ENCODE measurements around the gene EIF3K. TPM values are rescaled to one million over a fixed set of nuclear protein-coding genes. Genes with fewer than 3 reads are reported as not detected.

Gene EIF3K
- total RNA-seq, 6 experiments from 2014 or later: 227 to 241 (median 238) TPM

Other genes starting within 250 kb of the EIF3K start
- gene PSMD8, start 244.6 kb upstream of the EIF3K start, total RNA-seq (2021; fragmentation: NEBNext Ultra II Directional; extraction: Animal tissue kit (Norgen Biotek cat#: 25700)): 100 to 1,000 TPM; 229 to 298 (median 259) TPM
- gene GGN, start 231.2 kb upstream of the EIF3K start, total RNA-seq (2021; fragmentation: NEBNext Ultra II Directional; extraction: Animal tissue kit (Norgen Biotek cat#: 25700)): 1 to 10 TPM; 1.7 to 3.2 (median 2.2) TPM
- 10 to 100 TPM; 11.7 to 15.3 (median 13.1) TPM for gene SPRED3, start 230.5 kb upstream of the EIF3K start, total RNA-seq (2021; fragmentation: NEBNext Ultra II Directional; extraction: Animal tissue kit (Norgen Biotek cat#: 25700))
- gene FAM98C, start 216.1 kb upstream of the EIF3K start, total RNA-seq (2021; fragmentation: NEBNext Ultra II Directional; extraction: Animal tissue kit (Norgen Biotek cat#: 25700)): 10 to 100 TPM; 12.5 to 16.9 (median 15.6) TPM
- gene RASGRP4, start 193.0 kb upstream of the EIF3K start, total RNA-seq (2021; fragmentation: NEBNext Ultra II Directional; extraction: Animal tissue kit (Norgen Biotek cat#: 25700)): not detected
- not detected for gene RYR1, start 185.5 kb upstream of the EIF3K start, total RNA-seq (2021; fragmentation: NEBNext Ultra II Directional; extraction: Animal tissue kit (Norgen Biotek cat#: 25700))
- under 1 TPM in 3 of 6 experiments, not detected in 3; 0.27 to 0.74 (median 0.28) TPM for gene MAP4K1, start 1.2 kb upstream of the EIF3K start, total RNA-seq (2021; fragmentation: NEBNext Ultra II Directional; extraction: Animal tissue kit (Norgen Biotek cat#: 25700))
- gene ACTN4, start 28.5 kb downstream of the EIF3K start, total RNA-seq (2021; fragmentation: NEBNext Ultra II Directional; extraction: Animal tissue kit (Norgen Biotek cat#: 25700)): 1,000 to 10,000 TPM in 5 of 6 experiments, 100 to 1,000 TPM in 1; 972 to 1,299 (median 1,250) TPM
- under 1 TPM; 0.09 to 0.45 (median 0.19) TPM for gene CAPN12, start 125.3 kb downstream of the EIF3K start, total RNA-seq (2021; fragmentation: NEBNext Ultra II Directional; extraction: Animal tissue kit (Norgen Biotek cat#: 25700))
- not detected for gene LGALS7, start 154.3 kb downstream of the EIF3K start, total RNA-seq (2021; fragmentation: NEBNext Ultra II Directional; extraction: Animal tissue kit (Norgen Biotek cat#: 25700))
- gene LGALS7B, start 170.0 kb downstream of the EIF3K start, total RNA-seq (2021; fragmentation: NEBNext Ultra II Directional; extraction: Animal tissue kit (Norgen Biotek cat#: 25700)): not detected
- under 1 TPM in 1 of 6 experiments, not detected in 5; 0.43 TPM for gene LGALS4, start 193.8 kb downstream of the EIF3K start, total RNA-seq (2021; fragmentation: NEBNext Ultra II Directional; extraction: Animal tissue kit (Norgen Biotek cat#: 25700))
- gene ECH1, start 212.6 kb downstream of the EIF3K start, total RNA-seq (2021; fragmentation: NEBNext Ultra II Directional; extraction: Animal tissue kit (Norgen Biotek cat#: 25700)): 10 to 100 TPM; 35.5 to 48.5 (median 45.6) TPM
- gene HNRNPL, start 230.8 kb downstream of the EIF3K start, total RNA-seq (2021; fragmentation: NEBNext Ultra II Directional; extraction: Animal tissue kit (Norgen Biotek cat#: 25700)): 100 to 1,000 TPM; 337 to 467 (median 441) TPM

All from HFFc6 (cell line).